GM20000 (cell line): ENCODE results near the gene GRID2.

Experiments used
- DNase-seq: peaks from one replicate; pipeline ENCODE4 v3.0.0; 2012; ENCODE audit warnings: low spot score
- CTCF ChIP-seq: IDR thresholded peaks from 2 replicates; pipeline ENCODE4 v1.5.1; 2012; ENCODE audit warnings: mild to moderate bottlenecking, control low read depth; ENCODE audit errors: extremely low read depth, missing control alignments

GRID2 gene

GRCh38 chr4:93740890-93741289 is 1437.1 kb downstream of the GRID2 start:
- no peak for TF ChIP-seq CTCF
- DNase-seq: no peak

GRCh38 chr4:93743022-93743421 is 1439.3 kb downstream of the GRID2 start:
- DNase-seq: no peak
- no peak for TF ChIP-seq CTCF

GRCh38 chr4:93743635-93744034 is 1439.9 kb downstream of the GRID2 start:
- TF ChIP-seq CTCF: no peak

GRCh38 chr4:93744961-93745360 is 1441.2 kb downstream of the GRID2 start:
- DNase-seq: no peak
- no peak for TF ChIP-seq CTCF

More at GRCh38 chr4:93743635-93744034, 1439.9 kb downstream of the GRID2 start:
- no peak for DNase-seq

GRCh38 chr4:93746031-93746430 is 1442.3 kb downstream of the GRID2 start:
- TF ChIP-seq CTCF: no peak
- no peak for DNase-seq

GRCh38 chr4:93747220-93747619 is 1443.5 kb downstream of the GRID2 start:
- DNase-seq: no peak
- TF ChIP-seq CTCF: no peak

- no peak for DNase-seq
- TF ChIP-seq CTCF: no peak
Measured at GRCh38 chr4:93748373-93749291, 1444.9 kb downstream of the GRID2 start.
